ENCODE measurements around the gene MEDAG.
A peak's percentile ranks its signal among the peaks of the same experiment; 100 is the strongest.

Gene MEDAG

DNA sequence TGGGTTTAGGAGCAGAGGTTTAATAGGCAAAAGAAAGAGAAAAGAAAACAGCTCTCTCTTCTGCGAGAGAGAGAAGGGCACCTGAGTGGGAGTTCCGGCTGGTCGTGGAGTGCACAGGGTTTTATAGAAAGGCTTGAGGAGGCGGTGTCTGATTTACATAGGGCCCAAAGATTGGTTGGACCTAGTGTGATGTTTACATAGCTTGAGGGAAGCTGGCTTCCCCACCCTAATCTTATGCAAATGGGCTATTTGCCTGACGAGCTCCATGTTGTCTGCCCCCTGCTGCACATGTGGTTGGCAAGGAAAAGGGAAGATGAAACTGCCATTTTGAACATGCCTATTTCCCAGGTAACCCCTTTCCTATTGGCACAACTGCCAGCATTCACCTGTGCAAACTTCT is 21.5 kb upstream of the MEDAG start:
- Histone ChIP-seq H3K4me1 (ENCODE audit: control insufficient read depth, insufficient read depth, low read length) (no peaks in the 10 kb centered on the region), H3K9me3 (ENCODE audit: control insufficient read depth, insufficient read depth, low read length) (no peaks in the 10 kb centered on the region), H3K27ac (ENCODE audit: low read length) (no peak overlapping the region), H3K27me3 (ENCODE audit: control insufficient read depth, insufficient read depth, low read length) (no peaks in the 10 kb centered on the region), H3K4me3 (ENCODE audit: low read length) (no peak overlapping the region), H3K36me3 (ENCODE audit: control insufficient read depth, insufficient read depth, low read length) (no peaks in the 10 kb centered on the region)
- WGBS (ENCODE audit: insufficient coverage, insufficient read length): no CpG with 5 or more reads among the region's 5 CpGs
- DNase-seq (ENCODE audit: low read depth, low spot score): no peak

- Histone ChIP-seq H3K27me3 (ENCODE audit: control insufficient read depth, insufficient read depth, low read length) (no peaks in the 10 kb centered on the region), H3K36me3 (ENCODE audit: control insufficient read depth, insufficient read depth, low read length) (no peaks in the 10 kb centered on the region), H3K27ac (ENCODE audit: low read length) (no peak overlapping the region), H3K4me3 (ENCODE audit: low read length) (no peak overlapping the region), H3K4me1 (ENCODE audit: control insufficient read depth, insufficient read depth, low read length) (no peaks in the 10 kb centered on the region), H3K9me3 (ENCODE audit: control insufficient read depth, insufficient read depth, low read length) (no peaks in the 10 kb centered on the region)
- DNase-seq (ENCODE audit: low read depth, low spot score): no peak
- no CpG with 5 or more reads among the region's 3 CpGs for WGBS (ENCODE audit: insufficient coverage, insufficient read length)
Measured at GRCh38 chr13:30889196-30889690, 16.8 kb upstream of the MEDAG start.

GRCh38 chr13:30892966-30893365 is 13.1 kb upstream of the MEDAG start:
- Histone ChIP-seq H3K9me3 (ENCODE audit: control insufficient read depth, insufficient read depth, low read length) (no peaks in the 10 kb centered on the region), H3K27ac (ENCODE audit: low read length) (no peak overlapping the region), H3K36me3 (ENCODE audit: control insufficient read depth, insufficient read depth, low read length) (no peaks in the 10 kb centered on the region), H3K27me3 (ENCODE audit: control insufficient read depth, insufficient read depth, low read length) (no peaks in the 10 kb centered on the region), H3K4me3 (ENCODE audit: low read length) (no peak overlapping the region), H3K4me1 (ENCODE audit: control insufficient read depth, insufficient read depth, low read length) (peaks cover 1% of the 10 kb centered on the region; the same call in 1 of the 2 replicates)
- DNase-seq (ENCODE audit: low read depth, low spot score): no peak
- no CpG with 5 or more reads among the region's 6 CpGs for WGBS (ENCODE audit: insufficient coverage, insufficient read length)

GRCh38 chr13:30895773-30896172 is 10.3 kb upstream of the MEDAG start:
- no peaks in the 10 kb centered on the region for H3K36me3 ChIP-seq (ENCODE audit: control insufficient read depth, insufficient read depth, low read length)
- H3K4me3 ChIP-seq (ENCODE audit: low read length): no peak overlapping the region
- no peak for DNase-seq (ENCODE audit: low read depth, low spot score)
- H3K27ac ChIP-seq (ENCODE audit: low read length): no peak overlapping the region
- H3K4me1 ChIP-seq (ENCODE audit: control insufficient read depth, insufficient read depth, low read length): peaks cover 2% of the 10 kb centered on the region; the same call in 1 of the 2 replicates
- H3K9me3 ChIP-seq (ENCODE audit: control insufficient read depth, insufficient read depth, low read length): no peaks in the 10 kb centered on the region
- H3K27me3 ChIP-seq (ENCODE audit: control insufficient read depth, insufficient read depth, low read length): no peaks in the 10 kb centered on the region
- no CpG with 5 or more reads among the region's 4 CpGs for WGBS (ENCODE audit: insufficient coverage, insufficient read length)

DNA sequence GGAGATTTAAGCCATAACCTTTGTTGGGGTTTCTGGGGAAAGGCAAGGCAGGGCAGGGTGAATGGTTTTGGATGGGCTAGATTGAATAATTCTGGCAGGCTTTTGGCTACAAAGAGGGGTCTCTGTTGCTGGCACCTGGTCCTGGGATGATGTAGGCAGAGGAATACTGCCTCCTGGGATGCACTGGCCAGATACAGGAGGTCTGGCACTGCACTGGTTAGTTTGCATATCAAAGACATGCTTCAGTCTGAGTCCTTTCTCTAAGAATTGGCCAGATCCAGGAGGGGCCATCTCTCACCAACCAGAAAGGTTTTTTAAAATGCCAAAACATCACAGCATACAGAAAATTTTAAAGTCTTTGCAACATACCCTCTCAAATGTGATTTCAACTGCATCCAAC is 8.0 kb upstream of the MEDAG start:
- H3K27me3 ChIP-seq (ENCODE audit: control insufficient read depth, insufficient read depth, low read length): no peaks in the 10 kb centered on the region
- H3K9me3 ChIP-seq (ENCODE audit: control insufficient read depth, insufficient read depth, low read length): no peaks in the 10 kb centered on the region
- H3K27ac ChIP-seq (ENCODE audit: low read length): no peak overlapping the region
- peaks cover 2% of the 10 kb centered on the region; the same call in 1 of the 2 replicates for H3K4me1 ChIP-seq (ENCODE audit: control insufficient read depth, insufficient read depth, low read length)
- H3K4me3 ChIP-seq (ENCODE audit: low read length): no peak overlapping the region
- no peaks in the 10 kb centered on the region for H3K36me3 ChIP-seq (ENCODE audit: control insufficient read depth, insufficient read depth, low read length)
- no peak for DNase-seq (ENCODE audit: low read depth, low spot score)

GRCh38 chr13:30898678-30899241 is 7.3 kb upstream of the MEDAG start:
- DNase-seq (ENCODE audit: low read depth, low spot score): no peak
- H3K27ac ChIP-seq (ENCODE audit: low read length): no peak overlapping the region
- WGBS (ENCODE audit: insufficient coverage, insufficient read length): no CpG with 5 or more reads among the region's 7 CpGs

GRCh38 chr13:30900436-30900835 is 5.6 kb upstream of the MEDAG start:
- Histone ChIP-seq H3K27ac (ENCODE audit: low read length) (no peak overlapping the region), H3K9me3 (ENCODE audit: control insufficient read depth, insufficient read depth, low read length) (no peaks in the 10 kb centered on the region), H3K36me3 (ENCODE audit: control insufficient read depth, insufficient read depth, low read length) (no peaks in the 10 kb centered on the region), H3K4me3 (ENCODE audit: low read length) (no peak overlapping the region), H3K27me3 (ENCODE audit: control insufficient read depth, insufficient read depth, low read length) (peaks cover 4% of the 10 kb centered on the region), H3K4me1 (ENCODE audit: control insufficient read depth, insufficient read depth, low read length) (peaks cover 2% of the 10 kb centered on the region; the same call in 1 of the 2 replicates)
- WGBS (ENCODE audit: insufficient coverage, insufficient read length): no CpG with 5 or more reads among the region's 4 CpGs
- DNase-seq (ENCODE audit: low read depth, low spot score): no peak

More at GRCh38 chr13:30898678-30899241, 7.3 kb upstream of the MEDAG start:
- Histone ChIP-seq H3K4me1 (ENCODE audit: control insufficient read depth, insufficient read depth, low read length) (peaks cover 2% of the 10 kb centered on the region; the same call in 1 of the 2 replicates), H3K36me3 (ENCODE audit: control insufficient read depth, insufficient read depth, low read length) (no peaks in the 10 kb centered on the region), H3K27me3 (ENCODE audit: control insufficient read depth, insufficient read depth, low read length) (no peaks in the 10 kb centered on the region), H3K4me3 (ENCODE audit: low read length) (no peak overlapping the region), H3K9me3 (ENCODE audit: control insufficient read depth, insufficient read depth, low read length) (no peaks in the 10 kb centered on the region)

GRCh38 chr13:30900952-30901749 is 4.9 kb upstream of the MEDAG start:
- no CpG with 5 or more reads among the region's 5 CpGs for WGBS (ENCODE audit: insufficient coverage, insufficient read length)
- Histone ChIP-seq H3K27ac (ENCODE audit: low read length) (no peak overlapping the region), H3K9me3 (ENCODE audit: control insufficient read depth, insufficient read depth, low read length) (no peaks in the 10 kb centered on the region), H3K4me3 (ENCODE audit: low read length) (no peak overlapping the region), H3K27me3 (ENCODE audit: control insufficient read depth, insufficient read depth, low read length) (peaks cover 10% of the 10 kb centered on the region), H3K4me1 (ENCODE audit: control insufficient read depth, insufficient read depth, low read length) (peaks cover 4% of the 10 kb centered on the region; the same call in 1 of the 2 replicates), H3K36me3 (ENCODE audit: control insufficient read depth, insufficient read depth, low read length) (no peaks in the 10 kb centered on the region)
- DNase-seq (ENCODE audit: low read depth, low spot score): no peak

DNA sequence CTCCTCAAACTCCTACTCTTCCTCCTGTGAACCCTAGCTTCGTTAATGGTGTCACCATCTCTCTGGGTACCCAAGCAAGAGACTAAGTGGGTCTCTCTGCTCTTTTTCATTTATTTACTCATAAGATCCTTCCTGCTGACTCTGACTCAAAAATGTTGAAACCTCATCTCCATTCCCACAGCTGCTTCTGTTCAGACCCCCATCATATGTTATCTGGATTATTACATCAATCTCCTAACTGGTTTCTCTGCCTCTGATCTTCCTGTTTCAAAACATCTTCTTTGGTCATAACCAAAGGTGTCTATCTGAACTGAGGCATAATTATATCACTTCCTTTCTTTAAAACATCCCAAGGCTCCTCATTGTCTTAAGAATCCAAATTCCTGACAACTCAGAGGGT is 2.0 kb upstream of the MEDAG start:
- no peak for DNase-seq (ENCODE audit: low read depth, low spot score)
- no peaks in the 10 kb centered on the region for H3K36me3 ChIP-seq (ENCODE audit: control insufficient read depth, insufficient read depth, low read length)
- H3K9me3 ChIP-seq (ENCODE audit: control insufficient read depth, insufficient read depth, low read length): no peaks in the 10 kb centered on the region
- H3K27ac ChIP-seq (ENCODE audit: low read length): no peak overlapping the region
- no peak overlapping the region for H3K4me3 ChIP-seq (ENCODE audit: low read length)
- peaks cover 24% of the 10 kb centered on the region for H3K27me3 ChIP-seq (ENCODE audit: control insufficient read depth, insufficient read depth, low read length)
- WGBS (ENCODE audit: insufficient coverage, insufficient read length): no CpG with 5 or more reads among the region's 1 CpG
- H3K4me1 ChIP-seq (ENCODE audit: control insufficient read depth, insufficient read depth, low read length): peaks cover 2% of the 10 kb centered on the region; the same call in 1 of the 2 replicates

DNA sequence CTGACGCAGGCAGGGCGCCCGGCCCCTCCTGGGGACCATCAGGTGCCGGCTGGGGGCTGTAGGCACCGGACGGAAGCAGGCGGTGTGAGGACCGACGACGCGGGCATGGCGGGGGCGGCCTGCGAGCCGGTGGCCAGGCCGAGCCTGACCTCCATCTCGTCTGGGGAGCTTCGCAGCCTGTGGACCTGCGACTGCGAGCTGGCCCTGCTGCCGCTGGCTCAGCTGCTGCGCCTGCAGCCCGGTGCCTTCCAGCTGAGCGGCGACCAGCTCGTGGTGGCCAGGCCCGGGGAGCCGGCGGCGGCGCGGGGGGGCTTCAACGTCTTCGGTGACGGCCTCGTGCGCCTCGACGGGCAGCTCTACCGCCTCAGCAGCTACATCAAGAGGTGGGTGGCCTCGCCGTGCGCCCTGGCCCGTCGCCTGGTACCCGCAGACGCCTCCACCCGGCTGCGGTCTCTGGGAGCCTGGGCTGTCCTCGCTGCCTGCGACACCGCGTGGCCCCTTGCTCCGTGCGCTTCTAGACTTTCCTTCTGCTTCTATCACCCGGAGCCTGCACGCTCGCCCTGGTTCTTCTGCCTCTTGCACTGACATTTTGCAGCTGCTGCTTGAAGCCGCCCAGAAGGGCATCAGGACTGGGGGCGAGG is 460 bp downstream of the MEDAG start:
- Histone ChIP-seq H3K27me3 (ENCODE audit: control insufficient read depth, insufficient read depth, low read length) (peaks cover 24% of the 10 kb centered on the region), H3K4me3 (ENCODE audit: low read length) (peak overlapping the region; percentile 35), H3K9me3 (ENCODE audit: control insufficient read depth, insufficient read depth, low read length) (no peaks in the 10 kb centered on the region), H3K27ac (ENCODE audit: low read length) (no peak overlapping the region), H3K4me1 (ENCODE audit: control insufficient read depth, insufficient read depth, low read length) (peaks cover 2% of the 10 kb centered on the region; the same call in 1 of the 2 replicates), H3K36me3 (ENCODE audit: control insufficient read depth, insufficient read depth, low read length) (no peaks in the 10 kb centered on the region)
- no peak for DNase-seq (ENCODE audit: low read depth, low spot score)
- WGBS (ENCODE audit: insufficient coverage, insufficient read length): no CpG with 5 or more reads among the region's 60 CpGs
